GM12878 (cell line): ENCODE data around the gene NUP85. TPM values are rescaled to one million over a fixed set of nuclear protein-coding genes. Genes with fewer than 3 reads are reported as not detected.

Source experiments
- ATAC-seq: fragments of 200-7000 bp; cut with Tn5 transposase; 3 replicates; pipeline ENCODE4 v1.9.1; 2020; ENCODE audit warnings: mild to moderate bottlenecking, moderate library complexity
- BruUV-seq: library from RNA; stranded (reverse); fragments of 400-500 nt; replicated peaks from 2 replicates; lab custom pipeline; 2021; lab: Mats Ljungman, UMichigan
- CTCF ChIA-PET: fragments of 300-600 bp; sonication (Branson Sonifier 250); formaldehyde crosslinking; extraction: SDS; loops from one replicate; lab custom pipeline; 2021; ENCODE audit warnings: inconsistent platforms; lab: Yijun Ruan, JAX
- POLR2A ChIA-PET: fragments of 350-600 bp; formaldehyde crosslinking; extraction: SDS; loops from one replicate; lab custom pipeline; 2021; ENCODE audit warnings: inconsistent platforms; lab: Charles Lee
- RAD21 ChIA-PET: fragments of 300-600 bp; sonication (Branson Sonifier 250); formaldehyde crosslinking; loops from one replicate; lab custom pipeline; 2023; ENCODE audit warnings: antibody characterized with exemption; ENCODE audit not compliant: unreplicated experiment; lab: Charles Lee
- SMC1A ChIA-PET: fragments of 300-600 bp; sonication (Branson Sonifier 250); formaldehyde crosslinking; loops from one replicate; lab custom pipeline; 2023; ENCODE audit not compliant: unreplicated experiment, uncharacterized antibody; lab: Charles Lee
- DNase-seq: peaks from one replicate; pipeline ENCODE4 v3.0.0-alpha.2; 2011; ENCODE audit warnings: low read depth, low spot score
- FAIRE-seq: peaks from 3 replicates; lab custom pipeline; 2011; peaks lifted over from hg19 to GRCh38; lab: Jason Lieb, UNC
- H2AFZ ChIP-seq: 2 replicates; pipeline ENCODE4 v1.6.0; 2011; ENCODE audit warnings: low read depth, low read length, control low read depth; ENCODE audit not compliant: control insufficient read depth
- H3K27ac ChIP-seq: 2 replicates; pipeline ENCODE4 v1.5.1; 2011; ENCODE audit warnings: control low read depth; ENCODE audit not compliant: control insufficient read depth, insufficient read depth
- H3K27me3 ChIP-seq, 2 experiments: replicated peaks in 1 of 2; 2 replicates each; pipeline versions ENCODE4 v1.6.0 to v1.6.1; 2011; ENCODE audit warnings: low read length in 1 of 2; ENCODE audit not compliant: control insufficient read depth in 2 of 2, insufficient read depth in 2 of 2
- H3K36me3 ChIP-seq, 2 experiments: 2 replicates each; pipeline ENCODE4 v1.5.1; 2011; ENCODE audit warnings: low read length in 1 of 2; ENCODE audit not compliant: control insufficient read depth in 2 of 2, insufficient read depth in 2 of 2
- H3K4me1 ChIP-seq: 2 replicates; pipeline ENCODE4 v1.6.1; 2011; ENCODE audit warnings: mild to moderate bottlenecking, low read length, moderate library complexity, mixed read lengths; ENCODE audit not compliant: control insufficient read depth, insufficient read depth
- H3K4me2 ChIP-seq: 2 replicates; pipeline ENCODE4 v1.6.0; 2011; ENCODE audit warnings: control low read depth; ENCODE audit not compliant: control insufficient read depth, insufficient read depth
- H3K4me3 ChIP-seq: fragments of 200-600 bp; sonication (generic); 2 replicates; pipeline ENCODE4 v1.5.1; 2016
- H3K79me2 ChIP-seq: 2 replicates; pipeline ENCODE4 v1.6.0; 2011; ENCODE audit warnings: low read length; ENCODE audit not compliant: control insufficient read depth, insufficient read depth
- H3K9ac ChIP-seq: 2 replicates; pipeline ENCODE4 v1.8.0; 2011; ENCODE audit warnings: low read length, control low read depth, mixed read lengths; ENCODE audit not compliant: control insufficient read depth, insufficient read depth
- H3K9me3 ChIP-seq: replicated peaks from 3 replicates; pipeline ENCODE4 v1.5.1; 2011; ENCODE audit warnings: mild to moderate bottlenecking, low read length; ENCODE audit not compliant: control insufficient read depth, insufficient read depth
- H4K20me1 ChIP-seq: 2 replicates; pipeline ENCODE4 v1.6.0; 2011; ENCODE audit not compliant: control insufficient read depth, insufficient read depth
- ATF7 ChIP-seq: fragments of 450-650 bp; IDR thresholded peaks from 2 replicates; pipeline ENCODE4 v1.6.1; 2016; ENCODE audit warnings: low read depth, mild to moderate bottlenecking
- CEBPB ChIP-seq, 2 experiments: fragments of 150-350 bp in 1 of 2; IDR thresholded peaks; 2 replicates each; pipeline ENCODE4 v1.6.1; 2012 to 2014; ENCODE audit warnings: low read depth in 2 of 2, low read length in 2 of 2, borderline replicate concordance in 1 of 2, inconsistent platforms in 1 of 2
- CREM ChIP-seq: IDR thresholded peaks from 2 replicates; pipeline ENCODE4 v1.6.1; 2014; ENCODE audit warnings: antibody characterized with exemption, low read depth
- EP300 ChIP-seq, 2 experiments: fragments of 150-350 bp in 1 of 2; IDR thresholded peaks; 2 replicates each; pipeline ENCODE4 v1.6.1; 2011 to 2012; ENCODE audit warnings: low read depth in 2 of 2, low read length in 2 of 2, borderline replicate concordance in 1 of 2, improper control_type of control experiment in 1 of 2, inconsistent platforms in 1 of 2; ENCODE audit not compliant: control insufficient read depth in 1 of 2
- JUNB ChIP-seq: IDR thresholded peaks from 2 replicates; pipeline ENCODE4 v1.6.1; 2016; ENCODE audit warnings: antibody characterized with exemption, mild to moderate bottlenecking
- JUND ChIP-seq: IDR thresholded peaks from 2 replicates; pipeline ENCODE4 v1.6.1; 2012; ENCODE audit warnings: low read depth, mild to moderate bottlenecking, low read length, improper control_type of control experiment, moderate library complexity
- SMAD5 ChIP-seq: IDR thresholded peaks from 2 replicates; pipeline ENCODE4 v1.6.1; 2016; ENCODE audit warnings: antibody characterized with exemption, low read depth
- ZNF24 ChIP-seq: fragments of 450-650 bp; IDR thresholded peaks from 2 replicates; pipeline ENCODE4 v1.6.1; 2017; ENCODE audit warnings: antibody characterized with exemption, mild to moderate bottlenecking
- ZNF274 ChIP-seq: IDR thresholded peaks from one replicate; pipeline ENCODE4 v1.8.0; 2011; ENCODE audit not compliant: insufficient read length, insufficient read depth
- WGBS: methylation state at CpG from one replicate; pipeline ENCODE4 v1.1.6; 2016; ENCODE audit warnings: low lambda C conversion rate; ENCODE audit not compliant: insufficient replicate concordance, insufficient coverage; ENCODE audit errors: missing lambda C conversion rate; 5-methylcytosine and 5-hydroxymethylcytosine counted together
- in situ Hi-C: fragments of 300-500 bp; cut with MboI; formaldehyde crosslinking; loops from 9 replicates; pipeline ENCODE4 v1.14.3; 2018; ENCODE audit warnings: mixed read lengths
- intact Hi-C: fragments of 100-400 bp; cut with micrococcal nuclease; formaldehyde crosslinking; loops from one replicate; pipeline ENCODE4 v1.14.2; 2022; ENCODE audit not compliant: unreplicated experiment
- polyA plus RNA-seq, 11 experiments: library from polyadenylated mRNA; depleted of rRNA in 4 of 11; unstranded in 6 of 11; stranded (reverse) in 5 of 11; fragments of >200 nt; fragmentation: Nextera tagmentation in 4 of 11; fragmentation: Illumina TruSeq in 1 of 11; extraction: Ambion mirVana in 4 of 11; extraction: Trizol in 1 of 11; gene quantifications; 1 replicate in 1 of 11; 2 replicates in 10 of 11; pipeline versions ENCODE4 v1.2.1 to v1.2.3, GENCODE V29; 2011 to 2016; ENCODE audit warnings: inconsistent platforms in 2 of 11, missing spikeins in 2 of 11, low read depth in 1 of 11
- total RNA-seq, 4 experiments: library from RNA; depleted of rRNA in 3 of 4; stranded (reverse); fragments of >200 nt in 3 of 4; fragmentation: Illumina TruSeq in 1 of 4; extraction: Trizol in 1 of 4; gene quantifications; 2 replicates each; pipeline versions ENCODE4 v1.2.1 to v1.2.3, GENCODE V29; 2013 to 2021

The NUP85 gene
- total and polyA plus RNA-seq, 10 of the 15 experiments (the other 5 are each of a cell fraction or from before 2014, with no cell fraction given): 54.0 to 135 (median 95.4) TPM

DNA sequence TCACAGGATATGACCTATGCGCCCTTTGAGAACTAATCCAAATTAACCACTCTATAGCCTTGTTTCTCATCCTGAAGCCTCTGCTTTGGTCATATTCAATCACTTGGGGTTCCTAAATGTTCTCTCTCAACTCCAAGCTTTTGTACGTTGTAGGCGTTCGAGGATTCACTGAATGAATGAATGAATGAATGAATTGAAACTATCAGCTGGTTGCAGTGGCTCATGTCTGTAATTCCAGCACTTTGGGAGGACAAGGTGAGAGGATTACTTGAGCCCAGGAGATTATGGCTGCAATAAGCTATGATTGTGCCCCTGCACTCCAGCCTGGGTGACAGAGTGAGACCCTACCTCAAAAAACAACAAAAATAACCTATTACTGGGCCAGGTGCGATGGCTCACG is 16.9 kb upstream of the NUP85 start:
- Histone ChIP-seq H4K20me1 (no peaks in the 10 kb centered on the region), H3K4me2 (no peak overlapping the region), H2AFZ (no peak overlapping the region), H3K9ac (no peak overlapping the region)
- no peak for ATAC-seq
- ChIA-PET SMC1A (interaction anchor here (1.0 to 1.8 kb wide), 4 partner anchors 12 to 177 kb away, joined by 3 to 11 read pairs (median 3); no protein-coding TSS in a partner anchor), RAD21 (interaction anchor here (0.7 to 2.4 kb wide), 7 partner anchors 8 to 227 kb away, joined by 3 to 15 read pairs (median 4); partner anchors contain the start of gene MIF4GD), POLR2A (interaction anchor here (1.0 to 1.5 kb wide), 2 partner anchors 57 to 87 kb away, joined by 3 to 4 read pairs; partner anchors contain the start of gene NT5C), CTCF (interaction anchor here (0.6 to 5.9 kb wide), 10 partner anchors 14 to 233 kb away, joined by 3 to 58 read pairs (median 4); partner anchors contain the start of gene NT5C)
- in situ Hi-C loops: no loop called here
- no TSS peak for BruUV-seq
- no peak for FAIRE-seq
- TF ChIP-seq JUNB: no peak
- TF ChIP-seq JUND: no peak
- TF ChIP-seq ZNF274: no peak
- peak; percentile 80 for TF ChIP-seq ZNF24
- TF ChIP-seq, all 136 proteins: peak for 1
- intact Hi-C loops: no loop called here
- H3K79me2 ChIP-seq: no peaks in the 10 kb centered on the region
- no peak overlapping the region for H3K4me3 ChIP-seq
- no peaks in the 10 kb centered on the region for H3K36me3 ChIP-seq
- WGBS: 97% methylated on average over 6 of the region's 6 CpGs
- no peak overlapping the region for H3K27ac ChIP-seq
- H3K9me3 ChIP-seq: no peaks in the 10 kb centered on the region
- no peaks in the 10 kb centered on the region for H3K27me3 ChIP-seq
- H3K4me1 ChIP-seq: peaks cover 6% of the 10 kb centered on the region; the same call in 1 of the 2 replicates
- DNase-seq: no peak

GRCh38 chr17:75191584-75191983 is 13.9 kb upstream of the NUP85 start:
- H3K79me2 ChIP-seq: no peaks in the 10 kb centered on the region
- no peak for ATAC-seq
- no peaks in the 10 kb centered on the region for H4K20me1 ChIP-seq
- in situ Hi-C loops: no loop called here
- 49% methylated on average over 3 of the region's 4 CpGs for WGBS
- DNase-seq: no peak
- no peak overlapping the region for H3K4me2 ChIP-seq
- H3K9ac ChIP-seq: no peak overlapping the region
- H3K4me1 ChIP-seq: peaks cover 6% of the 10 kb centered on the region; the same call in 1 of the 2 replicates
- ChIA-PET CTCF (interaction anchor here (0.6 to 5.9 kb wide), 6 partner anchors 11 to 449 kb away, joined by 3 to 58 read pairs (median 16); no protein-coding TSS in a partner anchor), RAD21 (interaction anchor here (1.0 to 1.7 kb wide), 2 partner anchors 10 to 230 kb away, joined by 3 to 6 read pairs; no protein-coding TSS in a partner anchor), POLR2A (interaction anchor here (0.6 to 1.5 kb wide), 4 partner anchors 9 to 88 kb away, joined by 3 to 6 read pairs (median 5); partner anchors contain the start of gene SUMO2), SMC1A (interaction anchor here (1.6 to 1.9 kb wide), 2 partner anchors 11 to 77 kb away, joined by 5 to 6 read pairs; no protein-coding TSS in a partner anchor)
- no peaks in the 10 kb centered on the region for H3K9me3 ChIP-seq
- no peaks in the 10 kb centered on the region for H3K36me3 ChIP-seq
- H3K27me3 ChIP-seq: no peaks in the 10 kb centered on the region
- H3K4me3 ChIP-seq: no peak overlapping the region
- no TSS peak for BruUV-seq
- intact Hi-C loops: no loop called here
- H3K27ac ChIP-seq: no peak overlapping the region
- no peak for FAIRE-seq
- no peak overlapping the region; the same call in 1 of the 2 replicates for H2AFZ ChIP-seq
- TF ChIP-seq SMAD5: no peak
- TF ChIP-seq CEBPB (IDR thresholded peaks at IDR 0.05; ENCODE audit: borderline replicate concordance in 1 of 2, low read depth in 2 of 2, low read length in 2 of 2): no peak
- no peak for TF ChIP-seq EP300 (IDR thresholded peaks at IDR 0.05; ENCODE audit: borderline replicate concordance in 1 of 2, control insufficient read depth in 1 of 2, low read depth in 2 of 2, low read length in 2 of 2)
- no peak for TF ChIP-seq CREM
- TF ChIP-seq ATF7: peak; percentile 62; the same call in 1 of the 2 replicates
